Stomach (tissue), 4 donors: Measurements from ENCODE around the gene CIB1.
A peak's percentile ranks its signal among the peaks of the same experiment; 100 is the strongest.

Experiments used
- POLR2A ChIP-seq, 4 donors: fragments of 450-650 bp; IDR thresholded peaks; one replicate each; pipeline ENCODE4 v1.6.1; 2016; ENCODE audit warnings: antibody characterized with exemption in 4 of 4, control low read depth in 2 of 4, mild to moderate bottlenecking in 1 of 4, moderate library complexity in 1 of 4
- TF ChIP-seq, protein P1 (sequence below), 7 experiments: fragments of 450-650 bp in 4 of 7; fragments of 200-600 bp in 3 of 7; sonication (generic) in 3 of 7; IDR thresholded peaks; one replicate each; pipeline ENCODE4 v1.5.1; 2016 to 2019; ENCODE audit warnings: antibody characterized with exemption in 7 of 7, control low read depth in 2 of 7, mild to moderate bottlenecking in 1 of 7

DNA sequence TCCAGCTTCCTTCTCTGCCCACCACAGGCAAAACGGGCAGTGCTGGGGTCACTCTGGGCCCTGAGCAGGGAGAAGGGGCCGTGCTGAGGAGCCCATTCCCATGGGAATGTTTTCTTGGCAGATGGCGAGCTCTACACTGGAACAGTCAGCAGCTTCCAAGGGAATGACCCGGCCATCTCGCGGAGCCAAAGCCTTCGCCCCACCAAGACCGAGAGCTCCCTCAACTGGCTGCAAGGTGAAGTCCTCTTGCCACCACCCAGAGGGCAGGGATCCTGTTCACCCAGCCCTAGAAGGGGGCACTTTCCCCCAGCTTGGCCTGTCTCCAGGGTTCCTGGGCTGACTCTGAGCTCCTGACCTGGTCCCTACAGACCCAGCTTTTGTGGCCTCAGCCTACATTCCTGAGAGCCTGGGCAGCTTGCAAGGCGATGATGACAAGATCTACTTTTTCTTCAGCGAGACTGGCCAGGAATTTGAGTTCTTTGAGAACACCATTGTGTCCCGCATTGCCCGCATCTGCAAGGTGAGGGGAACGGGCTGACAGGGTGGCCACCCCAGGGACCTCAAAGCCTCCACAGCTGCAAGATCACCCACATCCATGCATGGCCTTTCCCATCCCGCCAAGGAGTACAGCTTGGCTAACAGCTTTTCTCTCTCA lies 12.4 kb downstream of the CIB1 start:
- TF ChIP-seq, protein P1, sequence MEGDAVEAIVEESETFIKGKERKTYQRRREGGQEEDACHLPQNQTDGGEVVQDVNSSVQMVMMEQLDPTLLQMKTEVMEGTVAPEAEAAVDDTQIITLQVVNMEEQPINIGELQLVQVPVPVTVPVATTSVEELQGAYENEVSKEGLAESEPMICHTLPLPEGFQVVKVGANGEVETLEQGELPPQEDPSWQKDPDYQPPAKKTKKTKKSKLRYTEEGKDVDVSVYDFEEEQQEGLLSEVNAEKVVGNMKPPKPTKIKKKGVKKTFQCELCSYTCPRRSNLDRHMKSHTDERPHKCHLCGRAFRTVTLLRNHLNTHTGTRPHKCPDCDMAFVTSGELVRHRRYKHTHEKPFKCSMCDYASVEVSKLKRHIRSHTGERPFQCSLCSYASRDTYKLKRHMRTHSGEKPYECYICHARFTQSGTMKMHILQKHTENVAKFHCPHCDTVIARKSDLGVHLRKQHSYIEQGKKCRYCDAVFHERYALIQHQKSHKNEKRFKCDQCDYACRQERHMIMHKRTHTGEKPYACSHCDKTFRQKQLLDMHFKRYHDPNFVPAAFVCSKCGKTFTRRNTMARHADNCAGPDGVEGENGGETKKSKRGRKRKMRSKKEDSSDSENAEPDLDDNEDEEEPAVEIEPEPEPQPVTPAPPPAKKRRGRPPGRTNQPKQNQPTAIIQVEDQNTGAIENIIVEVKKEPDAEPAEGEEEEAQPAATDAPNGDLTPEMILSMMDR (IDR thresholded peaks at IDR 0.05) = peak in 5 of 7 experiments; percentile 65 to 83 (median 72)
- no peak for TF ChIP-seq POLR2A (IDR thresholded peaks at IDR 0.05)
